ENCODE measurements around the gene CTNND2.

- no peak for TF ChIP-seq CTCF (IDR thresholded peaks at IDR 0.05)
- no peak for TF ChIP-seq POLR2A (IDR thresholded peaks at IDR 0.05)
- TF ChIP-seq POLR2AphosphoS5 (IDR thresholded peaks at IDR 0.05), result no peak
Observed at GRCh38 chr5:11452852-11453251, 451.4 kb downstream of the CTNND2 start.
